H1 (cell line): ENCODE data around the gene TAAR1. TPM values are rescaled to one million over a fixed set of nuclear protein-coding genes. Genes with fewer than 3 reads are reported as not detected.

Experiments
- CTCF ChIA-PET: fragments of 300-600 bp; sonication (Branson Sonifier 250); formaldehyde crosslinking; loops from one replicate; lab custom pipeline; 2021; ENCODE audit not compliant: partially characterized antibody; lab: Charles Lee
- POLR2A ChIA-PET: fragments of 300-600 bp; sonication (Branson Sonifier 250); formaldehyde crosslinking; loops from one replicate; lab custom pipeline; 2021; ENCODE audit warnings: inconsistent platforms; ENCODE audit not compliant: partially characterized antibody; lab: Charles Lee
- DNase-seq, 2 experiments: peaks; one replicate each; pipeline versions ENCODE4 v3.0.0 to v3.0.0-alpha.2; 2010 to 2022; ENCODE audit warnings: low spot score in 2 of 2, low read depth in 1 of 2, mixed read lengths in 1 of 2
- FAIRE-seq: peaks from 2 replicates; lab custom pipeline; 2011; peaks lifted over from hg19 to GRCh38; lab: Jason Lieb, UNC
- H2AFZ ChIP-seq: 2 replicates; pipeline ENCODE4 v1.8.1; 2012; ENCODE audit warnings: low read length, inconsistent platforms
- H2AK5ac ChIP-seq: 2 replicates; pipeline ENCODE4 v1.6.1; 2013; ENCODE audit warnings: low read depth, low read length
- H2BK120ac ChIP-seq: replicated peaks from 2 replicates; pipeline ENCODE3; 2013; ENCODE audit warnings: low read depth, low read length, inconsistent platforms
- H2BK12ac ChIP-seq: 2 replicates; pipeline ENCODE4 v1.6.1; 2013; ENCODE audit warnings: low read depth, low read length
- H2BK15ac ChIP-seq: 2 replicates; pipeline ENCODE4 v1.6.1; 2013; ENCODE audit warnings: low read length
- H2BK20ac ChIP-seq: 2 replicates; pipeline ENCODE4 v1.6.1; 2013; ENCODE audit warnings: low read length
- H2BK5ac ChIP-seq: 2 replicates; pipeline ENCODE4 v1.6.1; 2013; ENCODE audit warnings: low read depth, low read length
- H3K14ac ChIP-seq: 2 replicates; pipeline ENCODE4 v1.6.1; 2013; ENCODE audit warnings: inconsistent platforms; ENCODE audit not compliant: insufficient read length
- H3K18ac ChIP-seq: 2 replicates; pipeline ENCODE4 v1.6.1; 2013; ENCODE audit warnings: low read length; ENCODE audit errors: extremely low read depth
- H3K23ac ChIP-seq: 2 replicates; pipeline ENCODE4 v1.6.1; 2013; ENCODE audit warnings: inconsistent platforms; ENCODE audit not compliant: insufficient read length
- H3K23me2 ChIP-seq: 2 replicates; pipeline ENCODE4 v1.6.1; 2013; ENCODE audit warnings: low read depth, low read length
- H3K27ac ChIP-seq: 2 replicates; pipeline ENCODE4 v1.6.1; 2011; ENCODE audit warnings: low read depth, low read length, inconsistent platforms
- H3K27me3 ChIP-seq, 4 experiments: replicated peaks in 1 of 4; 1 replicate in 1 of 4; 2 replicates in 3 of 4; pipeline versions ENCODE4 v1.6.1 to v1.8.1; 2011 to 2013; ENCODE audit warnings: low read length in 3 of 4, mild to moderate bottlenecking in 3 of 4, inconsistent platforms in 2 of 4, mixed read lengths in 2 of 4, moderate library complexity in 1 of 4; ENCODE audit not compliant: control insufficient read depth in 3 of 4, insufficient read depth in 3 of 4; ENCODE audit errors: extremely low read depth in 1 of 4
- H3K36me3 ChIP-seq, 4 experiments: 2 replicates each; pipeline versions ENCODE4 v1.6.1 to v1.8.1; 2011 to 2013; ENCODE audit warnings: mild to moderate bottlenecking in 4 of 4, low read length in 3 of 4, moderate library complexity in 2 of 4, control low read depth in 1 of 4, inconsistent platforms in 1 of 4; ENCODE audit not compliant: insufficient read depth in 4 of 4, control insufficient read depth in 2 of 4
- H3K4ac ChIP-seq: replicated peaks from 2 replicates; pipeline ENCODE3; 2013; ENCODE audit warnings: low read length, low read depth, mixed read lengths, inconsistent platforms; ENCODE audit not compliant: insufficient read length
- H3K4me1 ChIP-seq, 4 experiments: replicated peaks in 1 of 4; 1 replicate in 1 of 4; 2 replicates in 3 of 4; pipeline versions ENCODE4 v1.6.1 to v1.8.1; 2011 to 2013; ENCODE audit warnings: low read length in 3 of 4, inconsistent platforms in 2 of 4, mixed read lengths in 1 of 4; ENCODE audit not compliant: insufficient read depth in 4 of 4, control insufficient read depth in 3 of 4
- H3K4me2 ChIP-seq, 2 experiments: 2 replicates each; pipeline versions ENCODE4 v1.6.1 to v1.8.1; 2011 to 2013; ENCODE audit warnings: low read depth in 2 of 2, low read length in 2 of 2, control low read depth in 1 of 2, inconsistent platforms in 1 of 2, mild to moderate bottlenecking in 1 of 2; ENCODE audit not compliant: insufficient read depth in 1 of 2
- H3K4me3 ChIP-seq, 4 experiments: fragments of 200-600, 300-600 bp in 1 of 4; sonication (generic), shearing (Covaris generic), sonication (Bioruptor Twin) in 1 of 4; 2 replicates each; pipeline versions ENCODE4 v1.5.1 to v1.8.1; 2011 to 2016; ENCODE audit warnings: low read length in 4 of 4, low read depth in 3 of 4, control low read depth in 2 of 4, inconsistent platforms in 2 of 4, mild to moderate bottlenecking in 2 of 4, mixed read lengths in 1 of 4, moderate library complexity in 1 of 4; ENCODE audit not compliant: insufficient read depth in 2 of 4; ENCODE audit errors: extremely low read depth in 1 of 4
- H3K56ac ChIP-seq: replicated peaks from 2 replicates; pipeline ENCODE3; 2013; ENCODE audit warnings: low read depth, mild to moderate bottlenecking, mixed read lengths, low read length, inconsistent platforms; ENCODE audit not compliant: insufficient read length
- H3K79me1 ChIP-seq: 2 replicates; pipeline ENCODE4 v1.6.1; 2013; ENCODE audit warnings: low read depth, low read length, control low read depth
- H3K79me2 ChIP-seq, 2 experiments: 2 replicates each; pipeline versions ENCODE4 v1.6.1 to v1.8.1; 2012 to 2013; ENCODE audit warnings: low read length in 2 of 2, mild to moderate bottlenecking in 2 of 2, inconsistent platforms in 1 of 2; ENCODE audit not compliant: insufficient read depth in 2 of 2, control insufficient read depth in 1 of 2
- H3K9ac ChIP-seq, 4 experiments: replicated peaks in 1 of 4; 1 replicate in 1 of 4; 2 replicates in 3 of 4; pipeline versions ENCODE4 v1.6.1 to v1.8.1; 2011 to 2013; ENCODE audit warnings: low read depth in 3 of 4, low read length in 3 of 4, control low read depth in 2 of 4, mild to moderate bottlenecking in 2 of 4, moderate library complexity in 2 of 4, inconsistent platforms in 1 of 4; ENCODE audit errors: extremely low read depth in 1 of 4
- H3K9me3 ChIP-seq, 2 experiments: 2 replicates each; pipeline versions ENCODE4 v1.6.1 to v1.8.1; 2012 to 2013; ENCODE audit warnings: mild to moderate bottlenecking in 2 of 2, moderate library complexity in 2 of 2, control low read depth in 1 of 2, inconsistent platforms in 1 of 2, low read depth in 1 of 2, low read length in 1 of 2, mixed read lengths in 1 of 2; ENCODE audit not compliant: insufficient read depth in 2 of 2
- H4K20me1 ChIP-seq, 2 experiments: replicated peaks in 1 of 2; 2 replicates each; pipeline versions ENCODE3 to v1.8.1; 2011 to 2013; ENCODE audit warnings: inconsistent platforms in 2 of 2, low read length in 2 of 2, mild to moderate bottlenecking in 1 of 2; ENCODE audit not compliant: insufficient read depth in 2 of 2, control insufficient read depth in 1 of 2
- H4K5ac ChIP-seq: 2 replicates; pipeline ENCODE4 v1.6.1; 2013; ENCODE audit warnings: low read length, low read depth, mixed read lengths, inconsistent platforms; ENCODE audit not compliant: insufficient read length
- H4K8ac ChIP-seq: 2 replicates; pipeline ENCODE4 v1.8.0; 2013; ENCODE audit warnings: mild to moderate bottlenecking, moderate library complexity, low read length, inconsistent platforms; ENCODE audit not compliant: insufficient read depth; ENCODE audit errors: extremely low read depth
- H4K91ac ChIP-seq: replicated peaks from 2 replicates; pipeline ENCODE3; 2013; ENCODE audit warnings: low read length, mixed read lengths, inconsistent platforms; ENCODE audit not compliant: insufficient read length
- BCL11A ChIP-seq, 2 experiments: IDR thresholded peaks; one replicate each; pipeline ENCODE4 v1.6.1; 2011; ENCODE audit warnings: low read depth in 2 of 2, low read length in 2 of 2, mild to moderate bottlenecking in 2 of 2
- FOSL1 ChIP-seq: IDR thresholded peaks from 2 replicates; pipeline ENCODE4 v1.6.1; 2011; ENCODE audit warnings: mild to moderate bottlenecking, low read depth, low read length, moderate library complexity; ENCODE audit not compliant: insufficient read depth
- POU5F1 ChIP-seq: IDR thresholded peaks from 2 replicates; pipeline ENCODE4 v1.6.1; 2011; ENCODE audit warnings: low read depth, mild to moderate bottlenecking, low read length, moderate library complexity
- RNF2 ChIP-seq: fragments of 200-900, 300-1000 bp; sonication (generic); IDR thresholded peaks from 2 replicates; pipeline ENCODE4 v1.7.1; 2016; ENCODE audit warnings: borderline replicate concordance, low read depth, mild to moderate bottlenecking, antibody characterized with exemption, low read length; ENCODE audit not compliant: poor library complexity, severe bottlenecking; ENCODE audit errors: missing control alignments
- SAP30 ChIP-seq: fragments of 300-600 bp; sonication (generic); IDR thresholded peaks from 2 replicates; pipeline ENCODE4 v1.7.1; 2012; ENCODE audit warnings: low read length, moderate library complexity, mild to moderate bottlenecking, inconsistent platforms; ENCODE audit not compliant: insufficient read depth, insufficient replicate concordance
- SP2 ChIP-seq: IDR thresholded peaks from 2 replicates; pipeline ENCODE4 v1.6.1; 2012; ENCODE audit warnings: mild to moderate bottlenecking, low read length, inconsistent platforms
- TAF1 ChIP-seq: IDR thresholded peaks from 2 replicates; pipeline ENCODE4 v1.6.1; 2011; ENCODE audit warnings: mild to moderate bottlenecking, low read depth, low read length
- TBP ChIP-seq: IDR thresholded peaks from 2 replicates; pipeline ENCODE4 v1.6.1; 2011; ENCODE audit warnings: low read depth, low read length, improper control_type of control experiment
- polyA plus RNA-seq, 7 experiments: library from polyadenylated mRNA; depleted of rRNA in 3 of 7; stranded (reverse) in 5 of 7; unstranded in 2 of 7; fragments of >200 nt in 5 of 7; fragments of 200-250 nt in 2 of 7; gene quantifications; 1 replicate in 5 of 7; 2 replicates in 1 of 7; 4 replicates in 1 of 7; pipeline versions ENCODE4 v1.2.1 to v1.2.3, GENCODE V29; 2011 to 2013; ENCODE audit warnings: missing spikeins in 2 of 7, mixed read lengths in 2 of 7
- total RNA-seq: library from RNA; stranded (reverse); fragmentation: NEBNext Ultra II Directional; extraction: Animal tissue kit (Norgen Biotek cat#: 25700); gene quantifications from 2 replicates; pipeline ENCODE4 v1.2.1, GENCODE V29; 2021
- TF ChIP-seq, protein P1 (sequence below), 3 experiments: IDR thresholded peaks; 1 replicate in 2 of 3; 2 replicates in 1 of 3; pipeline versions ENCODE4 v1.5.1 to v1.6.1; 2011; ENCODE audit warnings: low read length in 3 of 3, mild to moderate bottlenecking in 3 of 3, inconsistent platforms in 2 of 3, low read depth in 1 of 3, moderate library complexity in 1 of 3; ENCODE audit not compliant: insufficient read depth in 1 of 3; ENCODE audit errors: control extremely low read depth in 1 of 3
- TF ChIP-seq, protein P2 (sequence below): IDR thresholded peaks from 2 replicates; pipeline ENCODE4 v1.6.1; 2012; ENCODE audit warnings: inconsistent platforms
- TF ChIP-seq, protein P3 (sequence below): IDR thresholded peaks from 2 replicates; pipeline ENCODE4 v1.6.1; 2011; ENCODE audit warnings: low read length, improper control_type of control experiment

The TAAR1 gene
- total and polyA plus RNA-seq, 2 of the 8 experiments (the other 6 are each of a cell fraction or from before 2014, with no cell fraction given): not detected

DNA sequence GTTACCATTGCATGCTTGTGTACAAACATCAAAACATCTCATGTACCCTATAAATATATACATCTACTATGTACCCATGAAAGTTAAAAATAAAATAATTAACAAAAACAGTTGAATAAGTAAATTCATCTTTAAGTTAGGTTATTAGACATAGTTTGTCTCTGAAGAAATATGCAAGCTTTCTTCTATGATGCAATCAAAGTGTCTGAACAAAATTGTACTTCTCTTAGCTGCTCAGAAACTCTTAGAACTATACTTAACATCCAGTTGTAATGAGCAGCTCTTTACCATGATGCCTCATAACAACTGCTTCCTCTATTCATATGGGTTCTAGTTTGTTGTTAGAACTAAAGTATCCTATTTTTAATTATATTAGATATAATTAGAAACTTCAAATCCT is 49.0 kb upstream of the TAAR1 start:
- no peak overlapping the region for H4K8ac ChIP-seq
- H3K56ac ChIP-seq: no peak overlapping the region
- no peak overlapping the region for H2AK5ac ChIP-seq
- no peaks in the 10 kb centered on the region for H3K79me1 ChIP-seq
- no peak overlapping the region for H3K27ac ChIP-seq
- no peak overlapping the region for H3K18ac ChIP-seq
- TF ChIP-seq SP2 (no peak), BCL11A (IDR thresholded peaks at IDR 0.05; ENCODE audit: low read depth in 2 of 2, low read length in 2 of 2) (no peak), SAP30 (no peak), TAF1 (no peak), POU5F1 (no peak), TBP (no peak), RNF2 (no peak), FOSL1 (no peak)
- TF ChIP-seq, protein P1, sequence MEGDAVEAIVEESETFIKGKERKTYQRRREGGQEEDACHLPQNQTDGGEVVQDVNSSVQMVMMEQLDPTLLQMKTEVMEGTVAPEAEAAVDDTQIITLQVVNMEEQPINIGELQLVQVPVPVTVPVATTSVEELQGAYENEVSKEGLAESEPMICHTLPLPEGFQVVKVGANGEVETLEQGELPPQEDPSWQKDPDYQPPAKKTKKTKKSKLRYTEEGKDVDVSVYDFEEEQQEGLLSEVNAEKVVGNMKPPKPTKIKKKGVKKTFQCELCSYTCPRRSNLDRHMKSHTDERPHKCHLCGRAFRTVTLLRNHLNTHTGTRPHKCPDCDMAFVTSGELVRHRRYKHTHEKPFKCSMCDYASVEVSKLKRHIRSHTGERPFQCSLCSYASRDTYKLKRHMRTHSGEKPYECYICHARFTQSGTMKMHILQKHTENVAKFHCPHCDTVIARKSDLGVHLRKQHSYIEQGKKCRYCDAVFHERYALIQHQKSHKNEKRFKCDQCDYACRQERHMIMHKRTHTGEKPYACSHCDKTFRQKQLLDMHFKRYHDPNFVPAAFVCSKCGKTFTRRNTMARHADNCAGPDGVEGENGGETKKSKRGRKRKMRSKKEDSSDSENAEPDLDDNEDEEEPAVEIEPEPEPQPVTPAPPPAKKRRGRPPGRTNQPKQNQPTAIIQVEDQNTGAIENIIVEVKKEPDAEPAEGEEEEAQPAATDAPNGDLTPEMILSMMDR (IDR thresholded peaks at IDR 0.05; ENCODE audit: control extremely low read depth in 1 of 3, insufficient read depth in 1 of 3, low read depth in 1 of 3, low read length in 3 of 3): no peak
- TF ChIP-seq, protein P2, sequence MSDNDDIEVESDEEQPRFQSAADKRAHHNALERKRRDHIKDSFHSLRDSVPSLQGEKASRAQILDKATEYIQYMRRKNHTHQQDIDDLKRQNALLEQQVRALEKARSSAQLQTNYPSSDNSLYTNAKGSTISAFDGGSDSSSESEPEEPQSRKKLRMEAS: no peak
- TF ChIP-seq, protein P3, sequence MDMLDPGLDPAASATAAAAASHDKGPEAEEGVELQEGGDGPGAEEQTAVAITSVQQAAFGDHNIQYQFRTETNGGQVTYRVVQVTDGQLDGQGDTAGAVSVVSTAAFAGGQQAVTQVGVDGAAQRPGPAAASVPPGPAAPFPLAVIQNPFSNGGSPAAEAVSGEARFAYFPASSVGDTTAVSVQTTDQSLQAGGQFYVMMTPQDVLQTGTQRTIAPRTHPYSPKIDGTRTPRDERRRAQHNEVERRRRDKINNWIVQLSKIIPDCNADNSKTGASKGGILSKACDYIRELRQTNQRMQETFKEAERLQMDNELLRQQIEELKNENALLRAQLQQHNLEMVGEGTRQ: no peak
- H3K14ac ChIP-seq: no peak overlapping the region
- H3K4me3 ChIP-seq: no peak overlapping the region
- no peak for DNase-seq
- H3K23me2 ChIP-seq: no peaks in the 10 kb centered on the region
- no peaks in the 10 kb centered on the region for H3K9me3 ChIP-seq
- H3K23ac ChIP-seq: no peak overlapping the region
- H4K5ac ChIP-seq: no peak overlapping the region
- no peaks in the 10 kb centered on the region for H3K27me3 ChIP-seq
- H3K36me3 ChIP-seq: no peaks in the 10 kb centered on the region
- ChIA-PET POLR2A (no interaction called here), CTCF (no interaction called here)
- H2BK120ac ChIP-seq: no peak overlapping the region
- H2BK15ac ChIP-seq: no peak overlapping the region
- H2BK20ac ChIP-seq: no peak overlapping the region
- H3K4ac ChIP-seq: no peak overlapping the region
- no peaks in the 10 kb centered on the region for H4K20me1 ChIP-seq
- no peaks in the 10 kb centered on the region for H3K4me1 ChIP-seq
- no peak overlapping the region for H2AFZ ChIP-seq
- H3K4me2 ChIP-seq: no peak overlapping the region
- H2BK12ac ChIP-seq: no peak overlapping the region
- no peaks in the 10 kb centered on the region for H3K79me2 ChIP-seq
- H3K9ac ChIP-seq: no peak overlapping the region
- no peak overlapping the region for H4K91ac ChIP-seq
- H2BK5ac ChIP-seq: no peak overlapping the region
- no peak for FAIRE-seq
